ENCODE data around the gene POTEI.
"Not testable (repeated sequence)": the region's sequence is repeated elsewhere in the genome, so short reads cannot be mapped to it uniquely, and the experiment has no call there.

The POTEI gene

GRCh38 chr2:130455413-130455812 is 53.7 kb downstream of the POTEI start:
- DNase-seq (ENCODE audit: low spot score), result not testable (repeated sequence)

DNA sequence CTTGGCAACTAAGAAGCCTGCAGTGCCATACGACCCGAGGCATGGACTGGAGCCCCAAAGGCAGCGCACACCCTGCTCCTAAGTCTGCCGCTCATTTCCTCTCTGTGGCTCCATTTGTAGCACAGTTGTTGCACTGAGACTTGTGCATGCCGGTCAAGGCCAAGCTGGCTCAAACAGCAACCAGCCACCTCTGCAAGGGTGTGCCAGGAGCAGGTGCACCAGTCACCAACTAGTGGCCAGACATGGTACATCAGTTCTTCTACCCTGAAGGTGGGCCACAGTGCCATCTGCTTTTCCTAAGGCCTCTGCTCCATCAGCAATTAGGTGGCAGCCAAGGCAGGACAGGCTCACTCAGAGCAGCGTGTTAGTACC is 54.4 kb downstream of the POTEI start:
- not testable (repeated sequence) for DNase-seq (ENCODE audit: low spot score)

DNA sequence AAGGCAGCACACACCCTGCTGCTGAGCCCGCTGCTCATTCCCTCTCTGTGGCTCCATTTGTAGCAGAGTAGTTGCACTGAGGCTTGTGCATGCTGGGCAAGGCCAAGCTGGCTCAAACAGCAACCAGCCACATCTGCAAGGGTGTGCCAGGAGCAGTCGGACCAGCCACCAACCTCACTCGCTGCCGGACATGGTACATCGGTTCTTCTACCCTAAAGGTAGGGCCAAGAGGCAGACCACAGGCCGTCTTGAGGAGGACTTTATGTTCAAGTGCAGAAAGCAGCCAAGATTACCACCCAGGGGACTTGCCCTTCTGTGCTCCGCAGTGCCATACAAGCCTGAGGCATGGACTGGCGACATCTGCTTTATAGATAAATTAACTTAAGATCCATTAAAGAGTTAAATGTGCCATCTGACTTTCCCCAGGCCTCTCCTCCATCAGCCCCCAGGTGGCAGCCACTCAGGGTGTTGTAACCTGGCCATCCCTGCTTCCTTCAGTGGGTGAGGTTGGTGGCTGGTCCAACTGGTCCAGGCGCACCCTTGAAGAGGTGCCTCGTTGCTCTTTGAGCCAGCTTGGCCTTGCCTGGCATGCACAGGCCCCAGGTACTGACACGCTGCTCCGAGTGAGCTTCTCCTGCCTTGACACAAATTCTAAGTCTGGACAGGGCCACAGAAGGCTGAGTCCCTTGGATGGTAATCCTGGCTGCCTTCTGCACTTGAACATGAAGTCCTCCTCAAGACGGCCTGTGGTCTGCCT is 55.0 kb downstream of the POTEI start:
- DNase-seq (ENCODE audit: low spot score), result not testable (repeated sequence)

DNA sequence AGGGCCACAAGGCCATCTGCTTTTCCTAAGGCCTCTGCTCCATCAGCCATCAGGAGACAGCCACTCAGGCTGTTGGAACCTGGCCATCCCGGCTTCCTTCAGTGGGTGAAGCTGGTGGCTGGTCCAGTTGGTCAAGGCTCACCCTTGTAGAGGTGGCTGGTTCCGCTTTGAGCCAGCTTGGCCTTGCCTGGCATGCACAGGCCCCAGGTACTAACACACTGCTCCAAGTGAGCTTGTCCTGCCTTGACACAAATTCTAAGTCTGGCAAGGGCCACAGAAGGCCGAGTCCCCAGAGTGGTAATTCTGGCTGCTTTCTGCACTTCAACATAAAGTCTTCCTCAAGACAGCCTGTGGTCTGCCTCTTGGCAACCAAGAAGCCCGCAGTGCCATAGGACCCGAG is 56.2 kb downstream of the POTEI start:
- not testable (repeated sequence) for DNase-seq (ENCODE audit: low spot score)

GRCh38 chr2:130451823-130452222 is 57.3 kb downstream of the POTEI start:
- not testable (repeated sequence) for DNase-seq (ENCODE audit: low spot score)

- DNase-seq (ENCODE audit: low spot score), result not testable (repeated sequence)
These were observed 57.9 kb downstream of the POTEI start for GRCh38 chr2:130451278-130451677.

GRCh38 chr2:130450366-130450765 is 58.8 kb downstream of the POTEI start:
- DNase-seq (ENCODE audit: low spot score), result not testable (repeated sequence)

GRCh38 chr2:130427631-130428030 is 81.5 kb downstream of the POTEI start:
- DNase-seq (ENCODE audit: low spot score), result not testable (repeated sequence)

DNA sequence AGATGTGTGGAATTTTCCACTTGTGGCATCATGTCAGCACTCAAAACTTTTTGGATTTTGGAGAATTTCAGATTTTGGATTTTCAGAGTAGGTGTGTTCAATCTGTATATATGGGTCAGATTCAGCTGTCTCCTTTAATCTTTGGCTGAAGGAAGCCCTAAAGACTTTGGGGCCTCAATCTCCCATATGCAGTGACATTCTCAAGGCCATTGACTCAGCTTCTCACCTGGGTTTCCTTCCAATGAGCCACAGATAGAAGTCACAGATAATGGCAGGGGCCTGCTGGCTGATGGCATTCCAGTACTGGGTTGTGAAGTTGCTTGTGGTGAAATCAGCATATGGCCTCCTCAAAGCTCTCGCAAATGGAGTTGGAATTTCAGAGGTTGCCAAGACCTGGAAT is 90.3 kb downstream of the POTEI start:
- not testable (repeated sequence) for DNase-seq (ENCODE audit: low spot score)

GRCh38 chr2:130416693-130417092 is 92.4 kb downstream of the POTEI start:
- DNase-seq (ENCODE audit: low spot score), result not testable (repeated sequence)

All from SW480 (cell line).